Astrocyte (in vitro differentiated cells and primary cell): ENCODE measurements around the gene ZNF860. TPM values are rescaled to one million over a fixed set of nuclear protein-coding genes. Genes with fewer than 3 reads are reported as not detected.

Experiments used
- DNase-seq: peaks from one replicate; pipeline ENCODE4 v3.0.0-alpha.2; 2010; ENCODE audit warnings: low read depth
- FAIRE-seq: peaks from 2 replicates; lab custom pipeline; 2011; peaks lifted over from hg19 to GRCh38; lab: Jason Lieb, UNC
- H2AFZ ChIP-seq: 2 replicates; pipeline ENCODE4 v1.6.0; 2012; ENCODE audit warnings: low read depth, low read length, inconsistent platforms
- H3K27ac ChIP-seq: 2 replicates; pipeline ENCODE4 v1.5.1; 2011; ENCODE audit warnings: low read depth, low read length, inconsistent platforms
- H3K27me3 ChIP-seq: 2 replicates; pipeline ENCODE4 v1.6.0; 2011; ENCODE audit warnings: low read length, inconsistent platforms; ENCODE audit not compliant: insufficient read depth
- H3K36me3 ChIP-seq: 2 replicates; pipeline ENCODE4 v1.5.1; 2011; ENCODE audit warnings: low read length, inconsistent platforms; ENCODE audit not compliant: insufficient read depth
- H3K4me1 ChIP-seq: 2 replicates; pipeline ENCODE4 v1.5.1; 2011; ENCODE audit warnings: low read length, inconsistent platforms; ENCODE audit not compliant: insufficient read depth
- H3K4me2 ChIP-seq: 2 replicates; pipeline ENCODE4 v1.6.0; 2012; ENCODE audit warnings: low read length, inconsistent platforms
- H3K4me3 ChIP-seq: 2 replicates; pipeline ENCODE4 v1.5.1; 2011; ENCODE audit warnings: low read depth, mild to moderate bottlenecking, low read length, inconsistent platforms; ENCODE audit not compliant: insufficient read depth
- H3K79me2 ChIP-seq: 2 replicates; pipeline ENCODE4 v1.6.0; 2012; ENCODE audit warnings: mild to moderate bottlenecking, low read length, inconsistent platforms; ENCODE audit not compliant: insufficient read depth
- H3K9ac ChIP-seq: 2 replicates; pipeline ENCODE4 v1.6.0; 2012; ENCODE audit warnings: mild to moderate bottlenecking, low read length, inconsistent platforms
- H3K9me3 ChIP-seq: 2 replicates; pipeline ENCODE4 v1.5.1; 2012; ENCODE audit warnings: low read depth, mild to moderate bottlenecking, low read length, inconsistent platforms; ENCODE audit not compliant: insufficient read depth
- H4K20me1 ChIP-seq: 2 replicates; pipeline ENCODE4 v1.6.0; 2012; ENCODE audit warnings: low read length, inconsistent platforms; ENCODE audit not compliant: insufficient read depth
- H3K27ac Mint-ChIP-seq: one replicate; pipeline ENCODE4 v1.8.0; 2021; ENCODE audit warnings: mild to moderate bottlenecking, mixed read lengths; ENCODE audit not compliant: unreplicated experiment
- H3K27me3 Mint-ChIP-seq: one replicate; pipeline ENCODE4 v1.8.0; 2021; ENCODE audit warnings: low read depth, mixed read lengths; ENCODE audit not compliant: unreplicated experiment
- H3K36me3 Mint-ChIP-seq: one replicate; pipeline ENCODE4 v1.8.0; 2021; ENCODE audit warnings: low read depth, mixed read lengths; ENCODE audit not compliant: unreplicated experiment
- H3K4me1 Mint-ChIP-seq: one replicate; pipeline ENCODE4 v1.8.0; 2021; ENCODE audit warnings: low read depth, mixed read lengths; ENCODE audit not compliant: unreplicated experiment
- H3K4me3 Mint-ChIP-seq: one replicate; pipeline ENCODE4 v1.8.0; 2021; ENCODE audit warnings: mild to moderate bottlenecking, moderate library complexity, mixed read lengths; ENCODE audit not compliant: unreplicated experiment
- H3K9me3 Mint-ChIP-seq: one replicate; pipeline ENCODE4 v1.8.0; 2021; ENCODE audit warnings: mild to moderate bottlenecking, mixed read lengths; ENCODE audit not compliant: unreplicated experiment
- EZH2 ChIP-seq: IDR thresholded peaks from 2 replicates; pipeline ENCODE4 v1.6.1; 2012; ENCODE audit warnings: mild to moderate bottlenecking, low read length, inconsistent platforms; ENCODE audit not compliant: insufficient read depth
- total RNA-seq: library from RNA; stranded (reverse); gene quantifications from 2 replicates; pipeline ENCODE4 v1.2.1, GENCODE V29; 2021
- TF ChIP-seq, protein P1 (sequence below): IDR thresholded peaks from 2 replicates; pipeline ENCODE4 v1.5.1; 2011; ENCODE audit warnings: low read depth, mild to moderate bottlenecking, inconsistent platforms, low read length, moderate library complexity; ENCODE audit not compliant: insufficient read depth

The ZNF860 gene
- total RNA-seq, 1 donor from 2014 or later = 3.7 TPM

DNA sequence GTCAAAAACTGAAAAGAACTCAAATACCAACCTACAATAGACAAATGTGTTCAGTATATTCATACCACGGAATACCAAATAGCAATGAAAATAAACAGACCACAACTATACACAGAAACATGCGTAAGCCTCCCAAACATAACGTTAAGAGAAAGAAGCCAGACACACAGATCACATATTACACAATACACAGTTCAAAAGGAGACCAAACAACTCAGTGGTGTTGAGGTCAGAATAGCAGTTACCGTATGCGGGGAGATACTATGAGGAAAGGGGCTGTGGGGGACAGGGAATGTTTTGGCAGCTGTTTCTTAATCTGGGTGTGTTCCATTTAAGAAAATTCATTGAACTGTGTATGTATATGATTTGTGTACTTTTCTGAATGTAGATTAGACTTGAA is 7.1 kb upstream of the ZNF860 start:
- peaks cover 64% of the 10 kb centered on the region for H3K4me1 Mint-ChIP-seq
- Histone ChIP-seq H3K27me3 (no peaks in the 10 kb centered on the region), H3K4me3 (no peak overlapping the region), H2AFZ (no peak overlapping the region), H3K4me1 (peaks cover 13% of the 10 kb centered on the region), H3K4me2 (no peak overlapping the region), H4K20me1 (peaks cover 4% of the 10 kb centered on the region), H3K9ac (no peak overlapping the region), H3K36me3 (no peaks in the 10 kb centered on the region), H3K9me3 (no peaks in the 10 kb centered on the region), H3K79me2 (peaks cover 70% of the 10 kb centered on the region), H3K27ac (no peak overlapping the region)
- no peak overlapping the region for H3K27ac Mint-ChIP-seq
- H3K27me3 Mint-ChIP-seq = no peaks in the 10 kb centered on the region
- TF ChIP-seq, protein P1, sequence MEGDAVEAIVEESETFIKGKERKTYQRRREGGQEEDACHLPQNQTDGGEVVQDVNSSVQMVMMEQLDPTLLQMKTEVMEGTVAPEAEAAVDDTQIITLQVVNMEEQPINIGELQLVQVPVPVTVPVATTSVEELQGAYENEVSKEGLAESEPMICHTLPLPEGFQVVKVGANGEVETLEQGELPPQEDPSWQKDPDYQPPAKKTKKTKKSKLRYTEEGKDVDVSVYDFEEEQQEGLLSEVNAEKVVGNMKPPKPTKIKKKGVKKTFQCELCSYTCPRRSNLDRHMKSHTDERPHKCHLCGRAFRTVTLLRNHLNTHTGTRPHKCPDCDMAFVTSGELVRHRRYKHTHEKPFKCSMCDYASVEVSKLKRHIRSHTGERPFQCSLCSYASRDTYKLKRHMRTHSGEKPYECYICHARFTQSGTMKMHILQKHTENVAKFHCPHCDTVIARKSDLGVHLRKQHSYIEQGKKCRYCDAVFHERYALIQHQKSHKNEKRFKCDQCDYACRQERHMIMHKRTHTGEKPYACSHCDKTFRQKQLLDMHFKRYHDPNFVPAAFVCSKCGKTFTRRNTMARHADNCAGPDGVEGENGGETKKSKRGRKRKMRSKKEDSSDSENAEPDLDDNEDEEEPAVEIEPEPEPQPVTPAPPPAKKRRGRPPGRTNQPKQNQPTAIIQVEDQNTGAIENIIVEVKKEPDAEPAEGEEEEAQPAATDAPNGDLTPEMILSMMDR = no peak
- no peak for TF ChIP-seq EZH2
- DNase-seq (peak; percentile 87), FAIRE-seq (no peak)
- peaks cover 5% of the 10 kb centered on the region for H3K36me3 Mint-ChIP-seq
- H3K9me3 Mint-ChIP-seq = peaks cover 2% of the 10 kb centered on the region
- no peak overlapping the region for H3K4me3 Mint-ChIP-seq

DNA sequence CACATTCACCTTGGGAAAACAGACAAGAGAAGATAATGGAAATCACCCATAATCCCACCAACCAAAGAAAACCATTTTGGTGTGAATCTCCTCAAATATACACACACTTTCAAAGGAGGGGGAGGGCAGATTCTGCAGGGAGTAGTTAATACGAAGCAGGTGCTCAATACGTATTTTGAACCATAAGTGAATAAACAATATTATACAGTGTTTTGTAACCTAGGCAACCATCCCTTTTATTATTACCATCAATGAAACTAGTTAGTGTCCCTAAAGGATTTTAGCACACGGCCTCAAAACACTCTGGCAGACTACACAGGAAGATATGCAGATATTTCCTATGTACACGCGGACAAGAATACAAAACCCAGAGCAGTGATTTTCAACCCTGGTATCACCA is 6.6 kb upstream of the ZNF860 start:
- Histone ChIP-seq H3K4me3 (no peak overlapping the region), H3K4me1 (peaks cover 9% of the 10 kb centered on the region), H3K79me2 (peaks cover 72% of the 10 kb centered on the region), H3K9me3 (no peaks in the 10 kb centered on the region), H3K27ac (no peak overlapping the region), H2AFZ (no peak overlapping the region), H3K27me3 (no peaks in the 10 kb centered on the region), H4K20me1 (peaks cover 4% of the 10 kb centered on the region), H3K4me2 (no peak overlapping the region), H3K9ac (no peak overlapping the region), H3K36me3 (no peaks in the 10 kb centered on the region)
- H3K4me3 Mint-ChIP-seq = no peak overlapping the region
- DNase-seq (no peak), FAIRE-seq (no peak)
- peaks cover 5% of the 10 kb centered on the region for H3K36me3 Mint-ChIP-seq
- TF ChIP-seq, protein P1 = no peak
- TF ChIP-seq EZH2 = no peak
- H3K27ac Mint-ChIP-seq = no peak overlapping the region
- H3K27me3 Mint-ChIP-seq = no peaks in the 10 kb centered on the region
- peaks cover 2% of the 10 kb centered on the region for H3K9me3 Mint-ChIP-seq
- peaks cover 64% of the 10 kb centered on the region for H3K4me1 Mint-ChIP-seq

DNA sequence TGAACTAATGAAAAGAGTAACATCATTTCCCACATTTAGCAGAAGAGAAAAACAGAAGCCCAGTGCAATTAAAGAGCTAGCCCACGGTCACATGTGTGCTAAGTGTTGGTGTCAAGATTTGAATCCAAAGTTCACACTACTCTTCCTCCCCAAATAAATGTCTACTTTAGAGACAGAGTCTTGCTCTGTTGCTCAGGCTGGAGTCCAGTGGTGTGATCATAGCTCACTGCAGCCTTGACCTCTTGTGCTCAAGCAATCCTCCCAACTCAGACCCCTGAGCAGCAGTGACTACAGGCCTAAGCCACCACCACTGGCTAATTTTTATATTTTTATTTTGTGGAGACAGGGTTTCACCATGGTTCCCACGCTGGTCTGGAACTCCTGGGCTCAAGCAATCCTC is 5.2 kb upstream of the ZNF860 start:
- Histone ChIP-seq H3K36me3 (no peaks in the 10 kb centered on the region), H3K27ac (no peak overlapping the region), H3K9me3 (no peaks in the 10 kb centered on the region), H2AFZ (no peak overlapping the region), H3K9ac (no peak overlapping the region), H3K79me2 (peaks cover 71% of the 10 kb centered on the region), H3K4me2 (no peak overlapping the region), H3K27me3 (no peaks in the 10 kb centered on the region), H3K4me3 (no peak overlapping the region), H3K4me1 (no peaks in the 10 kb centered on the region), H4K20me1 (peaks cover 4% of the 10 kb centered on the region)
- Mint-ChIP-seq H3K36me3 (peaks cover 5% of the 10 kb centered on the region), H3K27ac (no peak overlapping the region), H3K4me3 (no peak overlapping the region), H3K27me3 (no peaks in the 10 kb centered on the region), H3K4me1 (peaks cover 54% of the 10 kb centered on the region), H3K9me3 (peaks cover 2% of the 10 kb centered on the region)
- DNase-seq (no peak), FAIRE-seq (no peak)
- TF ChIP-seq, protein P1 = no peak
- no peak for TF ChIP-seq EZH2
